CD14-positive monocyte (primary cell): Measurements from ENCODE around the gene SPO11. TPM values are rescaled to one million over a fixed set of nuclear protein-coding genes. Genes with fewer than 3 reads are reported as not detected.

ENCODE experiments used
- DNase-seq, 3 donors: peaks; one replicate each; pipeline ENCODE4 v3.0.0-alpha.2; 2011 to 2022
- H2AFZ ChIP-seq: 2 replicates; pipeline ENCODE4 v1.6.0; 2012; ENCODE audit warnings: mild to moderate bottlenecking, low read depth, low read length, inconsistent platforms; ENCODE audit not compliant: insufficient read depth, poor library complexity, severe bottlenecking
- H3K27ac ChIP-seq, 2 donors: 1 replicate in 1 of 2; 2 replicates in 1 of 2; pipeline ENCODE4 v1.5.1; 2012 to 2013; ENCODE audit warnings: low read length in 2 of 2, control low read depth in 1 of 2, inconsistent platforms in 1 of 2, low read depth in 1 of 2, mild to moderate bottlenecking in 1 of 2
- H3K27me3 ChIP-seq, 2 donors: one replicate each; pipeline versions ENCODE4 v1.6.0 to v1.6.1; 2011 to 2013; ENCODE audit warnings: low read length in 2 of 2; ENCODE audit not compliant: control insufficient read depth in 2 of 2, insufficient read depth in 2 of 2
- H3K36me3 ChIP-seq, 2 donors: replicated peaks in 1 of 2; 1 replicate in 1 of 2; 2 replicates in 1 of 2; pipeline versions ENCODE4 v1.5.1 to v1.6.1; 2012 to 2013; ENCODE audit warnings: low read length in 2 of 2, control low read depth in 1 of 2, inconsistent platforms in 1 of 2, mild to moderate bottlenecking in 1 of 2; ENCODE audit not compliant: insufficient read depth in 2 of 2, control insufficient read depth in 1 of 2
- H3K4me1 ChIP-seq, 2 donors: 1 replicate in 1 of 2; 2 replicates in 1 of 2; pipeline versions ENCODE4 v1.5.1 to v1.6.1; 2012 to 2013; ENCODE audit warnings: low read length in 2 of 2, control low read depth in 1 of 2, inconsistent platforms in 1 of 2, mild to moderate bottlenecking in 1 of 2, moderate library complexity in 1 of 2; ENCODE audit not compliant: insufficient read depth in 2 of 2, control insufficient read depth in 1 of 2
- H3K4me2 ChIP-seq: replicated peaks from 2 replicates; pipeline ENCODE3; 2012; ENCODE audit warnings: low read length, moderate library complexity, mild to moderate bottlenecking; ENCODE audit not compliant: poor library complexity, severe bottlenecking; ENCODE audit errors: extremely low read depth
- H3K4me3 ChIP-seq, 3 experiments: fragments of 200-600 bp in 1 of 3; sonication (generic) in 1 of 3; replicated peaks in 1 of 3; 1 replicate in 2 of 3; 2 replicates in 1 of 3; pipeline ENCODE4 v1.5.1; 2011 to 2013; ENCODE audit warnings: low read length in 3 of 3, mild to moderate bottlenecking in 3 of 3, control low read depth in 2 of 3, low read depth in 2 of 3, inconsistent platforms in 1 of 3, moderate library complexity in 1 of 3
- H3K79me2 ChIP-seq: 2 replicates; pipeline ENCODE4 v1.6.0; 2012; ENCODE audit warnings: mild to moderate bottlenecking, control low read depth, inconsistent platforms, low read length, moderate library complexity; ENCODE audit not compliant: insufficient read depth
- H3K9ac ChIP-seq: 2 replicates; pipeline ENCODE4 v1.6.0; 2017; ENCODE audit warnings: low read length, mild to moderate bottlenecking; ENCODE audit not compliant: insufficient read depth, poor library complexity, severe bottlenecking
- H3K9me3 ChIP-seq, 2 donors: replicated peaks in 1 of 2; 1 replicate in 1 of 2; 2 replicates in 1 of 2; pipeline versions ENCODE4 v1.5.1 to v1.6.1; 2012 to 2013; ENCODE audit warnings: low read length in 2 of 2, control low read depth in 1 of 2; ENCODE audit not compliant: control insufficient read depth in 1 of 2, insufficient read depth in 1 of 2
- H4K20me1 ChIP-seq: 2 replicates; pipeline ENCODE4 v1.6.0; 2012; ENCODE audit warnings: mild to moderate bottlenecking, low read length, control low read depth, moderate library complexity; ENCODE audit not compliant: insufficient read depth
- H3K27ac Mint-ChIP-seq, 7 donors: one replicate each; pipeline ENCODE4 v1.8.0; 2020; ENCODE audit warnings: mild to moderate bottlenecking in 7 of 7, mixed read lengths in 7 of 7, moderate library complexity in 6 of 7, inconsistent platforms in 2 of 7
- H3K27me3 Mint-ChIP-seq, 3 donors: one replicate each; pipeline ENCODE4 v1.8.0; 2021 to 2022; ENCODE audit warnings: low read depth in 3 of 3, mild to moderate bottlenecking in 3 of 3, mixed read lengths in 3 of 3, moderate library complexity in 3 of 3, inconsistent platforms in 1 of 3
- H3K36me3 Mint-ChIP-seq, 2 donors: one replicate each; pipeline ENCODE4 v1.8.0; 2020; ENCODE audit warnings: mixed read lengths in 2 of 2, inconsistent platforms in 1 of 2, mild to moderate bottlenecking in 1 of 2
- H3K4me1 Mint-ChIP-seq: one replicate; pipeline ENCODE4 v1.8.0; 2020; ENCODE audit warnings: mild to moderate bottlenecking, mixed read lengths
- H3K4me3 Mint-ChIP-seq, 2 donors: one replicate each; pipeline ENCODE4 v1.8.0; 2020; ENCODE audit warnings: mild to moderate bottlenecking in 2 of 2, mixed read lengths in 2 of 2, moderate library complexity in 1 of 2
- H3K9me3 Mint-ChIP-seq, 7 donors: one replicate each; pipeline ENCODE4 v1.8.0; 2020 to 2022; ENCODE audit warnings: mixed read lengths in 7 of 7, mild to moderate bottlenecking in 6 of 7, moderate library complexity in 6 of 7, inconsistent platforms in 2 of 7
- CTCF ChIP-seq: fragments of 200-600 bp; IDR thresholded peaks from one replicate; pipeline ENCODE4 v1.8.0; 2022; ENCODE audit warnings: antibody characterized with exemption, mild to moderate bottlenecking
- WGBS: methylation state at CpG from one replicate; pipeline ENCODE4 v1.1.5; 2013; ENCODE audit warnings: missing lambda C conversion rate; ENCODE audit not compliant: insufficient coverage; 5-methylcytosine and 5-hydroxymethylcytosine counted together
- intact Hi-C, 2 donors: fragments of 100-400 bp; cut with micrococcal nuclease; formaldehyde crosslinking; loops; one replicate each; pipeline versions ENCODE4 v1.15.0 to v1.15.1; 2023
- polyA plus RNA-seq, 3 donors: library from polyadenylated mRNA; depleted of rRNA in 1 of 3; unstranded in 2 of 3; stranded (reverse) in 1 of 3; fragments of 300-500 nt in 2 of 3; fragments of >200 nt in 1 of 3; fragmentation: Illumina TruSeq in 2 of 3; gene quantifications; 1 replicate in 2 of 3; 2 replicates in 1 of 3; pipeline ENCODE4 v1.2.3, GENCODE V29; 2012 to 2021

Gene SPO11
- polyA plus RNA-seq, 3 donors = not detected

GRCh38 chr20:57386762-57387161 is 57.2 kb downstream of the SPO11 start:
- intact Hi-C loops = loop anchor here in 1 of 2 donors (5.0 to 10.0 kb wide), 2 partner anchors 66 to 208 kb away; no protein-coding TSS in a partner anchor
- Histone ChIP-seq H3K36me3 (peaks cover 3 to 17% of the 10 kb centered on the region in 2 donors), H3K9me3 (no peaks in the 10 kb centered on the region), H3K9ac (no peak overlapping the region), H3K4me3 (no peak overlapping the region), H3K79me2 (no peaks in the 10 kb centered on the region), H4K20me1 (peaks cover 6% of the 10 kb centered on the region), H3K27me3 (no peaks in the 10 kb centered on the region), H2AFZ (no peak overlapping the region), H3K27ac (no peak overlapping the region), H3K4me1 (peaks cover 29 to 36% of the 10 kb centered on the region in 2 donors), H3K4me2 (no peak overlapping the region)
- no peak for DNase-seq
- Mint-ChIP-seq H3K9me3 (peaks cover 0 to 5% (median 0%) of the 10 kb centered on the region in 7 donors), H3K4me3 (no peak overlapping the region), H3K27ac (no peak overlapping the region), H3K4me1 (peaks cover 32% of the 10 kb centered on the region), H3K36me3 (peaks cover 12 to 24% of the 10 kb centered on the region in 2 donors), H3K27me3 (peaks cover 2 to 16% (median 7%) of the 10 kb centered on the region in 3 donors)
- 94% methylated on average over 2 of the region's 4 CpGs for WGBS
- TF ChIP-seq CTCF = no peak

GRCh38 chr20:57387463-57387862 is 57.9 kb downstream of the SPO11 start:
- H3K36me3 Mint-ChIP-seq = peaks cover 12 to 24% of the 10 kb centered on the region in 2 donors
- Histone ChIP-seq H3K27me3 (no peaks in the 10 kb centered on the region), H3K27ac (no peak overlapping the region), H3K79me2 (peaks cover 6% of the 10 kb centered on the region), H3K9ac (no peak overlapping the region), H3K4me1 (peaks cover 34 to 41% of the 10 kb centered on the region in 2 donors), H3K9me3 (no peaks in the 10 kb centered on the region), H2AFZ (no peak overlapping the region), H3K4me2 (no peak overlapping the region), H3K4me3 (no peak overlapping the region), H4K20me1 (peaks cover 6% of the 10 kb centered on the region), H3K36me3 (peaks cover 3 to 17% of the 10 kb centered on the region in 2 donors)
- no peak overlapping the region for H3K27ac Mint-ChIP-seq
- 97% methylated on average over 8 of the region's 8 CpGs for WGBS
- H3K4me3 Mint-ChIP-seq = no peak overlapping the region
- no peak for DNase-seq
- TF ChIP-seq CTCF = no peak
- peaks cover 33% of the 10 kb centered on the region for H3K4me1 Mint-ChIP-seq
- peaks cover 2 to 16% (median 7%) of the 10 kb centered on the region in 3 donors for H3K27me3 Mint-ChIP-seq
- intact Hi-C loops = loop anchor here in 1 of 2 donors (5.0 to 10.0 kb wide), 2 partner anchors 65 to 207 kb away; no protein-coding TSS in a partner anchor
- H3K9me3 Mint-ChIP-seq = peaks cover 0 to 5% (median 0%) of the 10 kb centered on the region in 7 donors
